Activated B cell treated with CpG ODN at 0.5 μM for 24 hours (primary cell): ENCODE results near the gene ALKBH5. TPM values are rescaled to one million over a fixed set of nuclear protein-coding genes. Genes with fewer than 3 reads are reported as not detected.

Experiments used
- ATAC-seq: fragments of 200-7000 bp; cut with Tn5 transposase; one replicate; pipeline ENCODE4 v1.10.0; 2021; ENCODE audit warnings: low read depth, mild to moderate bottlenecking, moderate library complexity
- CTCF ChIA-PET: fragments of 350-600 bp; sonication (Branson Sonifier 250); formaldehyde crosslinking; loops from one replicate; lab custom pipeline; 2021; ENCODE audit warnings: antibody characterized with exemption; lab: Charles Lee
- POLR2A ChIA-PET: fragments of 350-600 bp; sonication (Branson Sonifier 250); formaldehyde crosslinking; loops from one replicate; lab custom pipeline; 2021; ENCODE audit warnings: antibody characterized with exemption; lab: Charles Lee
- DNase-seq: peaks from one replicate; pipeline ENCODE4 v3.0.0; 2022
- H3K27ac Mint-ChIP-seq: one replicate; pipeline ENCODE4 v1.8.0; 2020; ENCODE audit warnings: mixed read lengths
- H3K27me3 Mint-ChIP-seq: one replicate; pipeline ENCODE4 v1.8.0; 2021; ENCODE audit warnings: mixed read lengths
- H3K36me3 Mint-ChIP-seq: one replicate; pipeline ENCODE4 v1.8.0; 2021; ENCODE audit warnings: low read depth, mixed read lengths
- H3K4me1 Mint-ChIP-seq: one replicate; pipeline ENCODE4 v1.8.0; 2021; ENCODE audit warnings: mixed read lengths
- H3K4me3 Mint-ChIP-seq: one replicate; pipeline ENCODE4 v1.8.0; 2020; ENCODE audit warnings: mild to moderate bottlenecking, mixed read lengths
- H3K9me3 Mint-ChIP-seq: one replicate; pipeline ENCODE4 v1.8.0; 2020; ENCODE audit warnings: mixed read lengths
- CTCF ChIP-seq: fragments of 200-600 bp; IDR thresholded peaks from one replicate; pipeline ENCODE4 v1.8.0; 2022; ENCODE audit warnings: antibody characterized with exemption, mild to moderate bottlenecking
- intact Hi-C: fragments of 100-400 bp; cut with micrococcal nuclease; formaldehyde crosslinking; loops from one replicate; pipeline ENCODE4 v1.15.1; 2024
- total RNA-seq: library from RNA; stranded (reverse); gene quantifications from 2 replicates; pipeline ENCODE4 v1.2.3, GENCODE V29; 2022

ALKBH5 gene
- total RNA-seq, 1 donor from 2014 or later, result 74.6 TPM

GRCh38 chr17:18160128-18160856, 23.3 kb upstream of the ALKBH5 start:
- CTCF ChIA-PET, result no interaction called here
- H3K4me1 Mint-ChIP-seq, result peaks cover 14% of the 10 kb centered on the region

GRCh38 chr17:18161207-18162145, 22.2 kb upstream of the ALKBH5 start:
- POLR2A ChIA-PET, result interaction anchor here (4.4 kb wide), 1 partner anchor 22 kb away, joined by 43 read pairs; the partner anchor contains the start of gene ALKBH5

More at GRCh38 chr17:18160128-18160856, 23.3 kb upstream of the ALKBH5 start:
- DNase-seq (no peak), ATAC-seq (no peak)
- intact Hi-C loops, result no loop called here
- Mint-ChIP-seq H3K4me3 (no peak overlapping the region), H3K9me3 (no peaks in the 10 kb centered on the region), H3K27ac (no peak overlapping the region), H3K27me3 (no peaks in the 10 kb centered on the region), H3K36me3 (no peaks in the 10 kb centered on the region)
- no peak for TF ChIP-seq CTCF
- POLR2A ChIA-PET, result interaction anchor here (4.4 kb wide), 1 partner anchor 23 kb away, joined by 43 read pairs; the partner anchor contains the start of gene ALKBH5

DNA sequence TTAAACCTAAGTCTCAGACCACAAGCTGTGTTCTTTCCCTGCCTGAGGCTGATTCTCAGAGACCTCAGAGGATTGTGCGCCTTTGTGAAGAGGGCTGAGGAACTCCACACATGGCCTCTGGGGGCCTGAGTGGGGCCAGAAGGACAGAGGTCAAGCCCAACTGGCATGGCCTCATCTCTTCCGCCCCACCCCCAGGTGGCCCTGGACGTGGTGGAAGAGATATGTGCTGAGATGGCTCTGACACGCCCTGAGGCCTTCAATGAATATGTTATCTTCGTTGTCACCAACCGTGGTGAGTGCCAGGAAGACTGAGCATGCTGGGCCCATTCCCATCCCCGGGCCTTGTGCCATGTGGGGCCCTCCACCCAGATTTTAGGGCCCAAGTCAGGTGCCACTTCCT, 20.1 kb upstream of the ALKBH5 start:
- ATAC-seq (no peak), DNase-seq (no peak)
- no peaks in the 10 kb centered on the region for H3K27me3 Mint-ChIP-seq
- no peak overlapping the region for H3K4me3 Mint-ChIP-seq
- no peak overlapping the region for H3K27ac Mint-ChIP-seq
- ChIA-PET CTCF (no interaction called here), POLR2A (no interaction called here)
- no peak for TF ChIP-seq CTCF
- no peaks in the 10 kb centered on the region for H3K36me3 Mint-ChIP-seq
- no peaks in the 10 kb centered on the region for H3K9me3 Mint-ChIP-seq
- intact Hi-C loops, result no loop called here
- peaks cover 5% of the 10 kb centered on the region for H3K4me1 Mint-ChIP-seq

More at GRCh38 chr17:18161207-18162145, 22.2 kb upstream of the ALKBH5 start:
- DNase-seq, result no peak
- no peaks in the 10 kb centered on the region for H3K9me3 Mint-ChIP-seq
- H3K27me3 Mint-ChIP-seq, result no peaks in the 10 kb centered on the region
- TF ChIP-seq CTCF, result no peak
- peaks cover 14% of the 10 kb centered on the region for H3K4me1 Mint-ChIP-seq
- H3K4me3 Mint-ChIP-seq, result no peak overlapping the region
- H3K27ac Mint-ChIP-seq, result no peak overlapping the region
- CTCF ChIA-PET, result no interaction called here
- no peaks in the 10 kb centered on the region for H3K36me3 Mint-ChIP-seq
- intact Hi-C loops, result no loop called here
- no peak for ATAC-seq

GRCh38 chr17:18166894-18167293, 16.7 kb upstream of the ALKBH5 start:
- Mint-ChIP-seq H3K4me3 (no peak overlapping the region), H3K27ac (no peak overlapping the region), H3K36me3 (no peaks in the 10 kb centered on the region), H3K9me3 (no peaks in the 10 kb centered on the region), H3K27me3 (peaks cover 1% of the 10 kb centered on the region), H3K4me1 (no peaks in the 10 kb centered on the region)
- ATAC-seq (no peak), DNase-seq (no peak)
- ChIA-PET POLR2A (no interaction called here), CTCF (no interaction called here)
- intact Hi-C loops, result no loop called here
- TF ChIP-seq CTCF, result no peak

DNA sequence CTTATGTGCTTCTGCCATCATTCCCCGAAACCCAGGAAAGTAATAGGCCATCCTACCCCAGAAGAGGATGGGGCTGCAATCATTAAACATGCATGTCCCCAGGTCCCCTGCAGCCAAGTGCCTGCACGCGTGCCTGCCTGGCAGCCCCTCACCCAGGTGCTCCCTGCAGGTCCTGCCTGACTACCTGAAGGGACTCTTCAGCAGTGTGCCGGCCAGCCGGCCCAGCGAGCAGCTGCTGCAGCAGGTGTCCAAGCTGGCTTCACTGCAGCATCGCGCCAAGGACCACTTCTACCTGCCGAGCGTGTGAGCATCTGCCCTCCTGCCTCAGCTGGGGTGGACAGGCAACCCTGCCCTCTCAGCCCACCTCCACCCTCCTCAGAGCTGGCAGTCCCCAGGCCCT, 16.2 kb upstream of the ALKBH5 start:
- Mint-ChIP-seq H3K36me3 (no peaks in the 10 kb centered on the region), H3K4me3 (no peak overlapping the region)
- CTCF ChIA-PET, result no interaction called here

More for the DNA sequence above, 16.2 kb upstream of the ALKBH5 start:
- TF ChIP-seq CTCF, result no peak
- H3K4me1 Mint-ChIP-seq, result no peaks in the 10 kb centered on the region
- H3K27ac Mint-ChIP-seq, result no peak overlapping the region
- ATAC-seq, result no peak
- H3K9me3 Mint-ChIP-seq, result no peaks in the 10 kb centered on the region
- intact Hi-C loops, result no loop called here
- peaks cover 1% of the 10 kb centered on the region for H3K27me3 Mint-ChIP-seq
- POLR2A ChIA-PET, result no interaction called here
- no peak for DNase-seq
